ENCODE data around the gene ETFB.

ETFB gene

DNA sequence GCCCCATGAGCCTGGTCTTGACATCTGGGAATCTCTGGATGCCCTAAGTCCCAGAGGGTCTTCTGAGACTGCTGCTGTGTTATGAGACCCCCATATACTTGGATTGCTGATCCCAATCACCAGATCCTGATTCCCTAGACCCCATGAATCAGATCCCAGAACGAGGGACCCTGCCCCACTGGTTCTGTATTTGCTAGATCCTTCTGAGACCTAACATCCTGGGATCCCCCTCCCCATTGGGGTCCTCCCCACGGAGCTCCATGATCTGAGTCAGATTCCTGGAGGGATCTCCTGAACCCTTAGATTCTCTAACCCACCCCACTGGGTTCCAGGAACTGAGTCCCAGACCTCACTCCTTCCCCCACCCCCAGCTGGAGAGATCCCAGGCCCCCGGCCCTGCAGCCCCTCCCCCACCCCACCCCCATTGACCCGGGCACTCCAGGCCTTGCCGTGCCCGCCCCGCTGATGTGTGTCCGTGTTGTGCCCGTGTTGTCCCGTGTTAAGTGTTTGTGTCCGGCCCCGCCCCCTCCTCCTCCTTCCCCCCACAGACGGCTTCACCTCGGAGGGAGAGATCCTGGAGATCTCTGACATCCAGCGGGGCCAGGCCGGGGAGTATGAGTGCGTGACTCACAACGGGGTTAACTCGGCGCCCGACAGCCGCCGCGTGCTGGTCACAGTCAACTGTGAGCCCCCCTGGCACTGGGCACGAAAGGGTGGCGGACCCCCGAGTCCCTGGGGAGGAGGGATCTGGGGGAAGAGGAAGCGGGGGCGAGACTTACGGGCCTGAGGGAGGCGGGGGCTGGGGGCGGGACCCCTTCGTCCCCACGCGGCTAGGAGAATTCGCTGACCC lies 39.7 kb downstream of the ETFB start:
- DNase-seq: no peak

DNA sequence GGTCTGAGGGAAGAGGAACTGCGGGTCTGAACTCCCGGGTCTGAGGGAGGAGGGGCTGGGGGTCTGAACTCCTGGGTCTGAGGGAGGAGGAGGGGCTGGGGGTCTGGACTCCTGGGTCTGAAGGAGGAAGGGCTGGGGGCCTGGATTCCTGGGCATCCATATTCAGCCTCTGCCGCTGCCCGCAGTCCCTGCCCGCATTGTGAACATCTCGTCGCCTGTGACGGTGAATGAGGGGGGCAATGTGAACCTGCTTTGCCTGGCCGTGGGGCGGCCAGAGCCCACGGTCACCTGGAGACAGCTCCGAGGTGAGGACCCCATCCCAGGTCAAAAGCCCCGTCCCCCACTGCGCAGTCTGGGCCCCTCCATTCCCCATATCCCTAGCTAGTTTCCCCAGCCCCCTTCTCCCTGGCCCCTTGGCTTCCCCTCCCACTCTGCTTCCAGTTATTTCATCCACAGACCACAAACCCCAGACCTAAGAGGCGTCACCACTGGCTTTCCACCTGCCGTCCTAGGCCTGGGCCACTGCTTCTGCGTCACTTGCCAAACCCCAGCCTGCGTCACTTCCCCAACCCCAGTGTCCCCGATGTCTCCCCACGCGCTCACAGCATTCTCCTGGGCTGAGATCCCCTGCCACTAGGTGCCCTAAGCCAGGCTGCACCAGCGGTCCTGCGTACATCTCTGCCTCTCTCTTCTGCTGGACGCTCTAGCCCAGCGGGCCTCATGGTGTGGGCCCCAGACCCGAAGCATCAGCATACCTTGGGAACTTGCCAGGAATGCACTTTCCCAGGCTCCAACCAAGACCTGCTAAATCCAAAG lies 40.8 kb downstream of the ETFB start:
- no peak for DNase-seq

DNA sequence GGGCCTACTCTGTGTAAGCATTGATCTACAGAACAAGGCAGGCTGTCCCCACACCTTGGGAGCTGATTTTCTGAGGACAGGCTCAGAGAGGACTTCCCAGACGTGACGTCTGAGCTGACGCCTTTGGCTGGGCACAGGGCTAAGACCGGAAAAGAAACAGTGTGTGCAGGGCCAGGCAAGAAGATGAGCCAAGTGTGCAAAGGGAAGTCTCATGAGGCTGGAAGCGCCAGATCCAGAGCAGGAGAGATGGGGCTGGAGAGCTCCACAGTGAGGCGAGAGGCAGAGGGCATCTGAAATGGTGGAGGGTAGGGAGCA lies 42.1 kb downstream of the ETFB start:
- DNase-seq: no peak

DNA sequence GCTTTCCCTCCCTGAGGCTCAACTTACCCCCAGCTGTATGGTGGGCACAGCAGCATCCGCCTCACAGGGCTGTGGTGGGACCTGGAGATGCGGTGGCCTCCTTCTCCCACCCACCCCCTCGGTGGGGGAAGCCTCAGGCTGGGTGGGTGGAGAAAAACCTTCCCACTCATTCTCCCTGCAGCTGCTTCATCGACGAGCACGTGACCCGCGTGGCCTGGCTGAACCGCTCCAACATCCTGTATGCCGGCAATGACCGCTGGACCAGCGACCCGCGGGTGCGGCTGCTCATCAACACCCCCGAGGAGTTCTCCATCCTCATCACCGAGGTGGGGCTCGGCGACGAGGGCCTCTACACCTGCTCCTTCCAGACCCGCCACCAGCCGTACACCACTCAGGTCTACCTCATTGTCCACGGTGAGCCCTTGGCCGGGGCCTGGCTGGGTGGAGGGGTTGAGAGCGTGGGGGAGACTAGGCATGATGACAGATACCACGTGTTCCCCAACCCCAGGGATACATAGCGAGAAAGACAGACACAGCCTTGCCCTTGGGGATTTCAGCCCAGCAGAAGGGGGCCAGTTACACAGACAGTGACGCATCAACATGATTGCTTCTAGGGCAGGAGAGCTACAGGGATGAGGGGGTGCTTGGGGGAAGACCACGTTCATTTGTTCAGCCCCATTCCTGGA lies 42.6 kb downstream of the ETFB start:
- no peak for DNase-seq

DNA sequence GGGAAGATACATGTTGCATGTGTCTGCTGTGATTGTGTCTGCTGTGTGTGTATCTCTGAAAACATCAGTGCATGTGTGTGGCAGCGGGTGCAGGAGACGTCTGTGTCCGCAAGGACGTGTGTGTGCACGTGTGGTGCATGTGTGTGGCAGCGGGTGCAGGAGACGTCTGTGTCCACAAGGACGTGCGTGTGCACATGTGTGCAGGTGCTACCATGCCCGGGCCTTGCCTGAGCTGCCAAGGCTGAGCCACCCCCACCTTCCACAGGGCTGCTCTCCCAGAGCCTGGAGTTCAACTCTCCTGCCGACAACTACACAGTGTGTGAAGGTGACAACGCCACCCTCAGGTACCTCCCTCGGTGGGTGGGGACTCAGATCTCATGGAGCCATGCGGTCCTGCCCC lies 44.4 kb downstream of the ETFB start:
- no peak for DNase-seq

DNA sequence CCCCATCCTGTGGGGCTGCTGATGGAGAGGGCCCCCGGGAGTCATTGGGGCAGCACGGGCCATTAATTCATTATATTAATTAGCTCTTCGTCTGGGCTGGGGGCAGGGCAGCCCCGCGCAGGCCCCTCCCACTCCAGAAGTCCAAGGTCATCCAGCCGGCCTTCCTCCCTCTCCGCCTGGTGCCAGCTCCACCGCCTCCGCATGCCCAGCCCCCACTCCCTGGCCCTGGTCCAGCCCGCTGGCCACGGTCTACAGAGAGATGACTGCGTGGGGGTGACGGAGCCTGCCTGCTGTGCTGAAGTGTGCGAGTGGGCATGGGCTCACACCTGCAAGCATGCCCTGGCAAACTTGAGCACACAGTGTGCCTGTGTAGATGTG lies 45.9 kb downstream of the ETFB start:
- no peak for DNase-seq

DNA sequence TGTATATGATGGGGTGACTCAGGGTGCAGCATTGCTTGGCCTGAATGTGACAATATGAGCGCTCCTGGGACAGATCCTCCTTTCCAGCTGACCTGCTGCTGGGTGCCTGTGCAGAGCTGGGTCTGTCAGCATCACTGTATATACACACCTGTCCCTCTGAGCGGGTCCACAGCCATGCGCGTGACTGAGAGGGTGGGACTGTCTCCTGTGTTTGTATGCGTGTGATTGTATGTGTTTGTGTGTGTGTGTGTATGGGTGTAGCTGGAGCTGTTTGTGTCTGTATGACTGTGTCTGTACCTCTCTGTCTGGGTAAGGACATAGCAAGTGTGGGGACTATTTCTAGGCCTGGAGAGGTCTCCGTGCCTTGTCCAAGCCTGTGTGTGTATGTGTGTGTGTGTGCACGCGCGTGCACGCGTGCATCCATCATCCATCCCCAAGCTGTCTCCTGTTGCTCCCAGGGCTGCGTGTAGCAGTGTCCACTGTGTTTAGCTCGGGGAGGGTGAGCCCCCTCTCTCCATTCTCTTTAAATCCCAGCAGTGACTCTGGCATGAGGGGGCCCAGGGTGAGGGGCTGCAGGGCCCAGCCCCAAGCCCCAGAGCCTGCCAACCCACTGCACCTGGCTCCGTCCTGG lies 46.4 kb downstream of the ETFB start:
- no peak for DNase-seq

DNA sequence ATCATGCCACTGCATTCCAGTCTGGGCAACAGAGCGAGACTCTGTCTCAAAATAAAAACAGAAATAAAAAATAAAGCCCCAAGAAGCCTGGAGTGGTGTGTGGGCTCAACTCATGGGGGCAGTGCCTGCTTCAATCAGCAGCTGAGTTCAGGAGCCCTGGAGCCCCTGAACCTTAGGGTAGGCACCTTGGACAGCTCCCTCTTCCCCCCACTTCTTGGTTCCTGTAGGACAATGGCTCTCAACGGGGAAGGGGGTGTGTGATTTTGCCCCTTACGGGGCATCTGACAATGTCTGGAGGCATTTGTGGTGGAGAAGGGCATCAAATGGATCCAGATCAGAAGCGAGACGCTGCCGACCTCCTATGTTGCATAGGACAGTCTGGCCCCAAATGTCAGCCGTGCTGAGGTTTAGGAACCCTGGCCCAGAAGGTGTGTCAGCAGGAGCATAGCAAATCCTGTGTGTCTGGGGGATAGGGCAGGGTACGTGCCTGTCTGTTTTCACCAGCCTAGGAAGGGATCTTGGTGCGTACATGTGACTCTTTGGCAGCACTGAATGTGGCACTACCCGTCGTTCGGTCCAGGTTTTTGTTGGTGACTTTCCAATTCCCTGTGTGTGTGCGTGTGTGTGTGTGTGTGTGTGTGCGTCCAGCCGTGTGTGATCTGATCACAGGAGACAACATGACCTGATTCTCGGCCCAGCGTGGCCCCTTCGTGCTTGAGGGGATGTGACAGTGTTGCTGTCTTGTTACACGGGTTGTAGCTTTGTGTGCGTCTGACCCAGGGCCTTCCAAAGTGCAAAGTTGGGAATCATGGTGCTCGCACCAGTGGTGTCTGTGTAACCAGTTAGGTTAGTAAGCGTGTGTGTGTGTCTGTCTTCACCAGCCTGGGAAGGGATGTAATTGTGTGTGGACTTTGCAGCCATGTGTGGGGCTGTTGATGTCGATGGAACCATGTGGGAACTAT lies 47.2 kb downstream of the ETFB start:
- DNase-seq: no peak

DNA sequence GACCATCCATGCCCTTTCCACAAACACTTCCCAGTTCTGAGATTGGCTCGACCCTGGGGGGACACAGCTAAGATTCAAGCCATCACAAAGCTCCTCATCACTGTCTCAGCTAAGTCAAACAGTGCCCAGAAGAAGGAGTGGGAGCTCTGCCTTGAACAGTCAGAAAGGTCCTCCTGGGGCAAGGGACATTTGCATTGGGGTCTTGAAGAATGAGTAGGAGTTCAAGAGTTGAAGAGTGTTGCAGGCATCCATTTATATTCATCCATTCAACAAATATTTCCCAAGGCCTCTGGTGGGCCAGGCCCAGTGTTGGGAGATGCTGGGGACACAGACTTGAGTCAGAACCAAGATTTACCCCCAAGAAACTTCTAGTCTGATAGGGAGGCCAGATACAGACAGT lies 48.2 kb downstream of the ETFB start:
- no peak for DNase-seq

DNA sequence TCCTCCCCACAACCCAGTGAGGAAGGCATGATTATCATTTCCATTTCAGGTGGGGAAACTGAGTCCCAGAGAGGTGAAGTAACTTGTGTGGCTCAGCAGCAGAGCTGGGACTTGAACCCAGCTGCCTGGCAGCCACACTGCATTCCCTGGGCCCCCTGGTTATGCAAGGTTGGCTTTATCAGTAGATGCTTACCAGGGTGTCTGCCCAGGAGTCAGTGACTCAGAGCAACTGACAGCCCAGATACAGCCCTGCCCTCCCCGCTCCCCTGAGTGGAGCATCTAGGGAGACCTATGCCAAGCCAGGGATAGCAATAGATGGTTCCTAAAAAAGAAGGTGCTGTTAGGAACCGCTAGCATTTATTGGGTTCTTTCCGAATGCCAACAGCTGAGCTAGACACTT lies 48.8 kb downstream of the ETFB start:
- no peak for DNase-seq

DNA sequence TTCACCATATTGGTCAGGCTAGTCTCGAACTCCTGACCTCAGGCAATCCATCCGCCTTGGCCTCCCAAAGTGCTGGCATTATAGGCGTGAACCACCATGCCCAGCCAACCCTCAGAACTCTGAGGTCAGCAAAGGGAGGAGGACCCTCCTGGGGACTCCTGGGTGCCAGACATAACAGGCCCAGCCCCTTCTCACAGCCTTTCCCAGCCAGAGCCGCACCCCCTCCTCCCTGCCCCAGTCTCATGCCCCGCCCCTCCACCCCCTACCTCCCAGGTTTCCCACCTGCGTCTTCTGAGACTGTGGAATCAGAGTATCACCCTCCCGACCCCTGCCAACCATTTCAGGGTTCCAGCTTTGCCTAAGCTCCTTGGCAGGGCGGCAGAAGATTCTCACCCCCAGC lies 49.5 kb downstream of the ETFB start:
- DNase-seq: no peak

DNA sequence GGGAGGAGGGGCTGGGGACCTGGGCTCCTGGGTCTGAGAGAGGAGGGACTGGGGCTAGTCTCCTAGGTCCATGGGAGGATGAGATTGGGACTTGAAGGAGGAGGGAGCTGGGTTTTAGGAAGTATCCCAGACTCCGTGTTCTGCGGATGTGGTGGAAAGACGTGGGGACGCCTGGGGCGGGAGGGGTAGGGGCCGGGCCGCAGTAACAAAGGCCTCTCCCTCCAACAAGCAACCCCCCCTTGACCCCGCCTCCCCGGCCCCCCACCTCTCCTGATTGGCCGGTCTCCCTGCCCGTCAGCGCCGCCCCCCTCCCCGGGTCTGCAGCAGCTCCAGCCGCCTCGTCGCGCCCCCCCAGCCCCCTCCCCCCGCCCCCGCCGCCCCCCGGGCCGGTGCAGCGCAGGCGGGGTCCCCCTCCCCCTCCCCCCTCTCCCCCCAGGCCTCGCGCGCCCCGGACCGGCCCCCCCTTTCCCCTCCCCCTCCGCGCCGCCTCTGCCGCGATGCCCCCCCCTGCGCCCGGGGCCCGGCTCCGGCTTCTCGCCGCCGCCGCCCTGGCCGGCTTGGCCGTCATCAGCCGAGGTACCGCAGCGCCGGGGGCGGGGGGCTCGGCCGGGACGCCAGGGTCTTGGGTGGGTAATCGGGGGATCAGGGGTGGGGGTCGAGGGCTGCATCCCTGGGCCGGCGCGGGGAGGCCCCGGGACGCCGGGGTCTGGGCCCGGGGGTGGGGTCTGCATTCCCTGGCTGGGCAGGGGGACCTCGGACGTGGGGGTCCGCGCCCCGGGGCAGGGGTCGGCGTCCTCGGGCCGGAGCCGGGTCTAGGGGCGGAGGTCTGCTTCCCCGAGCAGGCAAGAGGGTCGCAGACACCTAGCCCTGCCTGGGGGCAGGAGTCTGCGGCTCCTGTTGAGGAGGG lies 54.6 kb downstream of the ETFB start, which contains the start of gene IGLON5:
Gene IGLON5 (plus strand): TSS at position 294 of the 907 bp plus-strand sequence. CDS start 204 bp downstream, at position 498.
- no peak for DNase-seq

DNA sequence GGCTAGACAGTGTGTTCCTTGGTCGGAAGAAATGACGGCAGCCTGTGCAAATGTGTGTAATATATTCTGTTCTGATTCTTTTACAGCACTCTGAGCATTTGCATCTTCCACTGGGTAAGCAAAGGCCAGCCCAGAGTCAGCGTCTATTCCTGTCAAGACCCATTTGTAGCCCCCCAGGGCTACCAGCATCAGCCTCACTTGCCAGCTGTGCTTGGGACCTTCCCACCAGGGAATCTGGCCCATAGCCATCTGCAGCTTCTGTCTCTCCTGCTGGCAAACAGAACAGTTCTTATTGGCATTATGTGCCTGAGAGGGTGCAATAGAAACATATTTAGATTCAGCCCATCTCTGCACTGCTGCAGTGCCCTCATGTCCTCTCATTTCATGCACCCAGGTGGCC lies 60.7 kb downstream of the ETFB start:
- DNase-seq: no peak

DNA sequence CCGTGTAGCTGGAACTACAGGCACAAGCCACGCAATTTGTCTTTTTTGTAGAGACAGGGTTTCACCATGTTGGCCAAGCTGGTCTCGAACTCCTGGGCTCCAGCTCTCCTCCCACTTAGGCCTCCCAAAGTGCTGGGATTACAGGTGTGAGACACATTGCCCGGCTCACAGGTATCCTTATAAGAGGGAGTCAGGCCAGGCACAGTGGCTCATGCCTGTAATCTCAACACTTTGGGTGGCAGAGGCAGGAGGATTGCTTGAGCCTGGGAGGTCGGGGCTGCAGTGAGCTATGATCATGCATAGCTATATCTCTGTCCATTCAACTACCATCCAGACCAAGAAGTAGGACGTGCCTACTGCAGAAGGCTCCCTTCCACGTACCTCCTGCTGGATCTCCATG lies 64.9 kb downstream of the ETFB start:
- DNase-seq: no peak

DNA sequence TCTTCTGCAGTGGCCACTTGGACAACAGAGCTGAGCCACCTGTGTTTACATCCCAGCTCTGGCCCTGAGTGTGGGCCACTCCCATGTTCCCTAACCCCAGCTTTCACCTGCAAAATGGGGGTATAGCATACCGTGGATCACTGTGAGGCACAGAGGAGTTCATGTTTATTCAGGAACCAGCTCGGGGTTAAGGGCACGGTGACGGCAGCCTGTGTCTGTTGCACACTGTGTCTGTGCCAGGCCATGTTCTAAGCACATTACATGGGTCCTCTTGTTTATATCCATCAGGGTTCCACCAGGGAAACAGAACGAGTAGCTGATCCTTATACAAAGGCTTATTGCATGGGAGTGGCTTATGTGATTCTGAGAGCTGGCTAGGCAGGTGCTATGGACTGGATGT lies 68.8 kb downstream of the ETFB start:
- DNase-seq: no peak

DNA sequence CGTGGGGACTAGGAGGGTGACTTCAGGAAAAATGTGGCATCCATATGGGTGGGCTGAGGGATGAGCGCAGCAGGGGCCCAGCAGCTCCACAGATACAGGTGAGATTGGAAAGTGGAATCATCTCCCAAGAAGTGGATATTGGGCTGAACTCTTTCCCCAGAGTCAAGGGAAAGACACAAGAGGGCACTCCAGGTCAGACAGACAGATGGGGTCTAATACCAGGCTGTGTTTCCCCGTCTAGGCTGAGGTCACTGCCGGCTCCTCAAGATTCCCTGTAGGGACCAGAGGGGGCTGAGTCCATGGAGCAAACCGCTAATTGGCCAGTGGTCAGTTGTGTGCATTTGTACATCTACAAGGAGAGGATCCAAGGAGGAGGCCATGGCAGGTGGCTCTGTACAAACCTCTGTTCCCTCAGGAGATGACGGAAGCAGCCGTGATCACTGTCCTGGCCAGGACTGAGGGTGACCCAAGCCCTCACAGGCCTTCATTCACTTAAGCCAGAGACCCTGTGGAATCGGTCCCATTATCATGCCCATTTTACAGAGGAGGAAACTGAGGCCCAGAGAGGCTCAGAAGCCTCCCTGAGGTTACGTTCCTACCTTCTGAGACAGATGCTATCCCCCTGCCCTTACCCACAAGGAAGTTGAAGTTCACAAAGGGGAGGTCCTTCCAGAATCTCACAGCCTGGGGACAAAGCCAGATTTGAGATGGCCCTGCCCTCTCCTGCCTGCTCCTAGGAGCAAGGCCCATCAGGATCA lies 69.7 kb downstream of the ETFB start:
- DNase-seq: no peak

DNA sequence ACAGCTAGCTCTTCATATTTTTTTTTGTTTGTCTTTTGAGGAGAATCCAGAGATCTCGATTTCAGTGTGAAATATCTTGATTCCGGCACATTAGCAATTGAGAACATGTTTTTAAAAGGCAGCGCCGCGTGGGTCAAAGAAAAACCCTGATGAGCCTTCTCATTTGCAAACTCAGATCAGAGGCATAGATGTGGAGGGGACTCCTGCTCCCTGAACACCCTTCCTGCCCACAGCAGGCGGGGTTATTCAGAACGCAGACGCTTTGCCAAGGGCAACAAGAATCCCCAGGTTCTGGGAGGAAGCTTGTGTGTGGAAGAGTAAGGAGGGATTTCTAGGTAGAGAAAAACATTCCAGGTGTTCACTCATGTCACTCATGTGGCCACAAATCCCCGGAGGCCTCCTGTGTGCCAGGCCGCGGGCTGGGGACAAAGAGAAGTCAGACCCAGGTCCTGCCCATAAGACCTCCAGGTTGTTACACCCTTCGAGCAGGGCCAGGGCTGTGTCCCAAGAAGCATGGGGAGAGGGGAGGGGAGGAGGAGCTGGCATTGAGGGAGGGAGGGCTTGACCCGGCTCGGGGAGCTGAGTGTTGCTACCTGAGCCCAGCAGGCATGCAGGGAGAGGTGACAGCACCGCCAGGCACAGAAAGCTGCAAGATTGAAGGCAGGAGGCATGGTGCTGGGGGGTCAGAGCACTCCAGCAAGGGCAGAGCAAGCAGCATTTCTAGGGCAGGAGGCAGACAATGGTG lies 70.6 kb downstream of the ETFB start:
- no peak for DNase-seq

Measured in femur (tissue), 1 donor.